Body of pancreas (tissue), 4 donors: Measurements from ENCODE around the gene FYB1. TPM values are rescaled to one million over a fixed set of nuclear protein-coding genes. Genes with fewer than 3 reads are reported as not detected.

Experiments
- ATAC-seq: fragments of 150-250 bp; one replicate; pipeline ENCODE4 v1.9.1; 2016
- DNase-seq, 4 donors: peaks; one replicate each; pipeline ENCODE4 v3.0.0-alpha.2; 2019
- H3K27ac ChIP-seq, 4 donors: fragments of 200-600 bp; sonication (generic); 1 replicate in 3 of 4; 2 replicates in 1 of 4; pipeline versions ENCODE4 v1.5.1 to v1.6.1; 2016 to 2019; ENCODE audit warnings: mild to moderate bottlenecking in 1 of 4, mixed read lengths in 1 of 4, moderate library complexity in 1 of 4
- H3K27me3 ChIP-seq, 2 donors: fragments of 200-600 bp; sonication (generic); one replicate each; pipeline ENCODE4 v1.6.0; 2016; ENCODE audit warnings: mild to moderate bottlenecking in 1 of 2
- H3K36me3 ChIP-seq, 2 donors: fragments of 200-600 bp; sonication (generic); replicated peaks in 1 of 2; 2 replicates each; pipeline ENCODE4 v1.5.1; 2016; ENCODE audit warnings: low read depth in 2 of 2; ENCODE audit not compliant: insufficient read depth in 1 of 2
- H3K4me1 ChIP-seq: fragments of 200-600 bp; sonication (generic); one replicate; pipeline ENCODE4 v1.6.0; 2016
- H3K4me3 ChIP-seq, 2 donors: fragments of 200-600 bp; sonication (generic); 1 replicate in 1 of 2; 2 replicates in 1 of 2; pipeline ENCODE4 v1.5.1; 2016 to 2019
- H3K9me3 ChIP-seq, 3 donors: fragments of 200-600 bp; sonication (generic); 1 replicate in 2 of 3; 2 replicates in 1 of 3; pipeline ENCODE4 v1.5.1; 2016
- POLR2A ChIP-seq, 3 donors: fragments of 450-650 bp; IDR thresholded peaks; one replicate each; pipeline ENCODE4 v1.6.1; 2016; ENCODE audit warnings: antibody characterized with exemption in 3 of 3, mild to moderate bottlenecking in 2 of 3
- WGBS, 2 donors: methylation state at CpG; one replicate each; pipeline ENCODE4 v1.1.5; 2017; 5-methylcytosine and 5-hydroxymethylcytosine counted together
- intact Hi-C: fragments of 100-400 bp; cut with DNase I; formaldehyde crosslinking; loops from one replicate; pipeline ENCODE4 v1.15.1; 2023
- total RNA-seq, 2 donors: library from RNA; depleted of rRNA; stranded (reverse); fragments of >200 nt; gene quantifications; one replicate each; pipeline ENCODE4 v1.1.0, GENCODE V29; 2016
- TF ChIP-seq, protein P1 (sequence below), 7 experiments: fragments of 450-650 bp in 4 of 7; fragments of 200-600 bp in 3 of 7; sonication (generic) in 3 of 7; IDR thresholded peaks; one replicate each; pipeline ENCODE4 v1.5.1; 2016 to 2019; ENCODE audit warnings: antibody characterized with exemption in 7 of 7

Gene FYB1
- total RNA-seq, 2 donors from 2014 or later, result 2.9 to 3.0 TPM

DNA sequence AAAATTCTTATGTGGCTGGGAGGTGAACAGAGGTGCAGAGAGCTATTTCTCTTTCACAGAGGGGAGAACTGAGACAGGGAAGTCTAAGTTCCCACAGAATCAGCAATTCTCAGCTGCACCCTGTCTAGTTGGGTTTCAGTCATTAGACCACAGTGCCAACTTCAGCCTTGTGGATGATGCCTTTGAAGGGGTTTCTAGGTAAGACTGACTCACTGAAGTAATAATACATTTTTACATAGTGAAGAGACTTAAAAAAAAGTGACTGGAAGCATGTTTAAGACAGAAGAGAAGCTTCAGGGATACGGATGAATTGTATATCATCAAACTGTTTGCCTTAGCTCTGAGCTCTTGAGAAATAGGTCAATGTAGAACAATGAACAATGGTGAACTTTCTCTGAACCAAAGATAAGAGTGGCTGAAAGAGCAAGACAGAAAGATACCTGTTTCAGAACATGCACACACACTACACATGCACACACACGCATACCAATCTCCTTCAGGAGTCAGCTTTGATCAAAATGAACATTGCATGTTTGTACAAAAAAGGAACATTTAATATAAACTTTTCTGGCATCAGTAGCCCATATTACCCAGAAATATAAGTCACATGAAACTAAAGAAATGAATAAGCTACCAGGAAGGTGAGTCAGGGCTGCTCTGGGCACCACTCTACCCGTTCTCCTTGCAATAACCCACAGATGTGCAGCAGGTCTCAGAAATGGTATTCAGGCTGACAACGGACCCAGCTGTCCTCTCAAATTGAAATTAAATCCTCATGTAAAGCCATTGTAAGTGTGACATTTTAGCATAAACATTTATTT, 12.6 kb upstream of the FYB1 start:
- Histone ChIP-seq H3K4me1 (no peaks in the 10 kb centered on the region), H3K27ac (no peak overlapping the region), H3K9me3 (no peaks in the 10 kb centered on the region), H3K27me3 (no peaks in the 10 kb centered on the region), H3K4me3 (no peak overlapping the region), H3K36me3 (no peaks in the 10 kb centered on the region)
- ATAC-seq, result no peak
- intact Hi-C loops, result no loop called here
- TF ChIP-seq, protein P1, sequence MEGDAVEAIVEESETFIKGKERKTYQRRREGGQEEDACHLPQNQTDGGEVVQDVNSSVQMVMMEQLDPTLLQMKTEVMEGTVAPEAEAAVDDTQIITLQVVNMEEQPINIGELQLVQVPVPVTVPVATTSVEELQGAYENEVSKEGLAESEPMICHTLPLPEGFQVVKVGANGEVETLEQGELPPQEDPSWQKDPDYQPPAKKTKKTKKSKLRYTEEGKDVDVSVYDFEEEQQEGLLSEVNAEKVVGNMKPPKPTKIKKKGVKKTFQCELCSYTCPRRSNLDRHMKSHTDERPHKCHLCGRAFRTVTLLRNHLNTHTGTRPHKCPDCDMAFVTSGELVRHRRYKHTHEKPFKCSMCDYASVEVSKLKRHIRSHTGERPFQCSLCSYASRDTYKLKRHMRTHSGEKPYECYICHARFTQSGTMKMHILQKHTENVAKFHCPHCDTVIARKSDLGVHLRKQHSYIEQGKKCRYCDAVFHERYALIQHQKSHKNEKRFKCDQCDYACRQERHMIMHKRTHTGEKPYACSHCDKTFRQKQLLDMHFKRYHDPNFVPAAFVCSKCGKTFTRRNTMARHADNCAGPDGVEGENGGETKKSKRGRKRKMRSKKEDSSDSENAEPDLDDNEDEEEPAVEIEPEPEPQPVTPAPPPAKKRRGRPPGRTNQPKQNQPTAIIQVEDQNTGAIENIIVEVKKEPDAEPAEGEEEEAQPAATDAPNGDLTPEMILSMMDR (IDR thresholded peaks at IDR 0.05), result no peak
- no peak for TF ChIP-seq POLR2A (IDR thresholded peaks at IDR 0.05)
- DNase-seq, result peak in 1 of 4 donors; percentile 25
- WGBS, 2 donors, result 44 to 53% methylated on average over 4 of the region's 4 CpGs

DNA sequence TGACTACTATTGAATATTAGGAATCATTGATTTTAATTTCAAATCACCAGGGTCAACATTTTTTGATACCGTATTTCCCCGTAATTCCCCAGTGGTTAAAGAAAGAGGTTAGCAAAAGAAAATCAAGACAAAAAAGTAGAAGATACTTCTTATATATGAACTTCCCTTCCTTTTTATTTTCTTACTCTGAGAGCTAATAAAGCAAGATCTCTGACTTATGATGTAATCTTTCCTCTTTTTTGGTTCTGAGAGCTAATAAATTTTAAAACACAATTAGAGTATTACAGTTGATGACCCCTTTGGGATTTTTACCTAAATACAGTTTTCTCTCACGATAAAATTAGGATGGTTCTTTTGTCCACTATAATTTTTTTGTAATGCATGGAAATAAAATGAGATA, 9.2 kb upstream of the FYB1 start:
- H3K9me3 ChIP-seq, result no peaks in the 10 kb centered on the region
- no peak overlapping the region for H3K4me3 ChIP-seq
- H3K27me3 ChIP-seq, result no peaks in the 10 kb centered on the region
- 54 to 70% methylated on average over 3 of the region's 3 CpGs for WGBS, 2 donors
- H3K36me3 ChIP-seq, result no peaks in the 10 kb centered on the region
- no peak overlapping the region for H3K27ac ChIP-seq
- ATAC-seq (no peak), DNase-seq (no peak)
- TF ChIP-seq, protein P1 (IDR thresholded peaks at IDR 0.05), result no peak
- no peak for TF ChIP-seq POLR2A (IDR thresholded peaks at IDR 0.05)
- H3K4me1 ChIP-seq, result no peaks in the 10 kb centered on the region
- intact Hi-C loops, result loop anchor here (10.0 kb wide), 1 partner anchor 326 kb away; no protein-coding TSS in a partner anchor

DNA sequence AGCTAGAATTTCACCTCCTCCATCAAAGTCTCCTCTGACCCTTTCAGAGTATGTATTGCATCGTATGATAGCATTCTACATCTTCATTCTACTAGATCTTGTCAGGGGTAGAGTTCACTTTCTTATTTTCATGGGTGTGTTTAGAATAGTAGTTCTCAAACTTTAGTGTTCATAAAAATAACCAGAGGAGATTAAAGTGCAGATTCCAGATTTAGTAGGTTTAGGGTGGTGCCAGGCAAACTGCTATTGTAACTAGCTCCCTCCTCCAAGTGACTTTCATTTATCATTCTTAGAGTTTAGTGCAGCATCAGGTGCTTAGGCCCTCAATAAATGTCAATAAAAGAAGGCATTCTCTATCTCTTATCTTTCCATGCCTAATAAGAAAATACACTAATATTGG, 7.2 kb upstream of the FYB1 start:
- Histone ChIP-seq H3K9me3 (no peaks in the 10 kb centered on the region), H3K4me3 (no peak overlapping the region), H3K4me1 (no peaks in the 10 kb centered on the region), H3K27ac (no peak overlapping the region), H3K27me3 (no peaks in the 10 kb centered on the region), H3K36me3 (no peaks in the 10 kb centered on the region)
- no peak for DNase-seq
- TF ChIP-seq POLR2A (IDR thresholded peaks at IDR 0.05), result no peak
- TF ChIP-seq, protein P1 (IDR thresholded peaks at IDR 0.05), result no peak
- ATAC-seq, result no peak
- 71 to 82% methylated on average over 1 of the region's 1 CpG for WGBS, 2 donors
- intact Hi-C loops, result loop anchor here (10.0 kb wide), 1 partner anchor 328 kb away; no protein-coding TSS in a partner anchor

DNA sequence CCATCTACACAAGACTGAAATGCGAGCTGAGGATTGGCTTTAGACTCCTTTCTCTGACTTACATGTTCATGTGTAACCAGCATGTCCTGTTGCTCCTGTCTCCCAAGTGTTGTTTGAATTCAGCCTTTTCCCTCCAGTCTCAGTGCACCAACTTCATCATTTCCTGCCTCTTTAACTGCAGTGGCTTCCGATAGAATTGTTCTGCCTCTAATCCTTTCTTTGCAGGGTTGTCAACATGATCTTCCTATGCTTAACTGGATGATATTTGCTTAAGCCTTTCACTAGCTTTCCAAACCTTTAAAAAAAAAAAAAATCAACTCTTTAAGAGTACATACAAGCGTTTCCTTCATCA, 6.7 kb upstream of the FYB1 start:
- no peak for DNase-seq
- Histone ChIP-seq H3K27ac (no peak overlapping the region), H3K4me3 (no peak overlapping the region), H3K27me3 (no peaks in the 10 kb centered on the region), H3K9me3 (no peaks in the 10 kb centered on the region), H3K36me3 (no peaks in the 10 kb centered on the region), H3K4me1 (no peaks in the 10 kb centered on the region)
- no peak for ATAC-seq
- WGBS, 2 donors, result 47 to 55% methylated on average over 3 of the region's 3 CpGs
- intact Hi-C loops, result loop anchor here (10.0 kb wide), 1 partner anchor 329 kb away; no protein-coding TSS in a partner anchor
- TF ChIP-seq, protein P1 (IDR thresholded peaks at IDR 0.05), result no peak
- no peak for TF ChIP-seq POLR2A (IDR thresholded peaks at IDR 0.05)
